Vagina (tissue), 2 donors: Measurements from ENCODE around the gene WNT5A. TPM values are rescaled to one million over a fixed set of nuclear protein-coding genes. Genes with fewer than 3 reads are reported as not detected.

Experiments
- DNase-seq, 2 donors: peaks; one replicate each; pipeline ENCODE4 v3.0.0-alpha.2; 2017; ENCODE audit errors: extremely low spot score in 2 of 2
- H3K27ac ChIP-seq: fragments of 200-600 bp; sonication (generic); one replicate; pipeline ENCODE4 v1.5.1; 2019
- H3K27me3 ChIP-seq: fragments of 200-600 bp; sonication (generic); one replicate; pipeline ENCODE4 v1.5.1; 2019
- H3K36me3 ChIP-seq, 2 donors: fragments of 200-600 bp; sonication (generic); one replicate each; pipeline ENCODE4 v1.5.1; 2017 to 2019
- H3K4me1 ChIP-seq: fragments of 200-600 bp; sonication (generic); one replicate; pipeline ENCODE4 v1.5.1; 2019
- H3K4me3 ChIP-seq, 2 donors: fragments of 200-600 bp; sonication (generic); 1 replicate in 1 of 2; 2 replicates in 1 of 2; pipeline ENCODE4 v1.5.1; 2016 to 2019
- H3K9me3 ChIP-seq: fragments of 200-600 bp; sonication (generic); one replicate; pipeline ENCODE4 v1.5.1; 2019
- CTCF ChIP-seq, 3 experiments: fragments of 450-650 bp in 2 of 3; fragments of 200-600 bp in 1 of 3; sonication (generic) in 1 of 3; IDR thresholded peaks; one replicate each; pipeline ENCODE4 v1.5.1; 2017 to 2019; ENCODE audit warnings: antibody characterized with exemption in 3 of 3, mild to moderate bottlenecking in 2 of 3, moderate library complexity in 2 of 3
- POLR2A ChIP-seq, 2 donors: fragments of 450-650 bp; IDR thresholded peaks; one replicate each; pipeline ENCODE4 v1.6.1; 2017; ENCODE audit warnings: antibody characterized with exemption in 2 of 2, mild to moderate bottlenecking in 2 of 2, moderate library complexity in 2 of 2
- POLR2AphosphoS5 ChIP-seq, 2 donors: sonication (generic); formaldehyde crosslinking; IDR thresholded peaks; one replicate each; pipeline ENCODE4 v1.9.0; 2017; ENCODE audit warnings: antibody characterized with exemption in 2 of 2, mild to moderate bottlenecking in 2 of 2, low read depth in 1 of 2; ENCODE audit not compliant: insufficient read depth in 1 of 2
- intact Hi-C: fragments of 100-400 bp; cut with DNase I; formaldehyde crosslinking; loops from one replicate; pipeline ENCODE4 v1.15.1; 2023
- total RNA-seq: library from RNA; depleted of rRNA; stranded (reverse); fragments of >200 nt; gene quantifications from one replicate; pipeline ENCODE4 v1.2.3, GENCODE V29; 2016

Gene WNT5A
- total RNA-seq, 1 donor from 2014 or later = 52.3 TPM

- Histone ChIP-seq H3K27me3 (no peaks in the 10 kb centered on the region), H3K27ac (no peak overlapping the region), H3K4me1 (peaks cover 13% of the 10 kb centered on the region), H3K4me3 (no peak overlapping the region), H3K9me3 (no peaks in the 10 kb centered on the region), H3K36me3 (no peaks in the 10 kb centered on the region)
- intact Hi-C loops = no loop called here
- DNase-seq = no peak
- TF ChIP-seq POLR2A (IDR thresholded peaks at IDR 0.05) = no peak
- no peak for TF ChIP-seq POLR2AphosphoS5 (IDR thresholded peaks at IDR 0.05; ENCODE audit: insufficient read depth in 1 of 2, low read depth in 1 of 2)
- no peak for TF ChIP-seq CTCF (IDR thresholded peaks at IDR 0.05)
Observed at GRCh38 chr3:55521738-55522421, 34.8 kb upstream of the WNT5A start.

DNA sequence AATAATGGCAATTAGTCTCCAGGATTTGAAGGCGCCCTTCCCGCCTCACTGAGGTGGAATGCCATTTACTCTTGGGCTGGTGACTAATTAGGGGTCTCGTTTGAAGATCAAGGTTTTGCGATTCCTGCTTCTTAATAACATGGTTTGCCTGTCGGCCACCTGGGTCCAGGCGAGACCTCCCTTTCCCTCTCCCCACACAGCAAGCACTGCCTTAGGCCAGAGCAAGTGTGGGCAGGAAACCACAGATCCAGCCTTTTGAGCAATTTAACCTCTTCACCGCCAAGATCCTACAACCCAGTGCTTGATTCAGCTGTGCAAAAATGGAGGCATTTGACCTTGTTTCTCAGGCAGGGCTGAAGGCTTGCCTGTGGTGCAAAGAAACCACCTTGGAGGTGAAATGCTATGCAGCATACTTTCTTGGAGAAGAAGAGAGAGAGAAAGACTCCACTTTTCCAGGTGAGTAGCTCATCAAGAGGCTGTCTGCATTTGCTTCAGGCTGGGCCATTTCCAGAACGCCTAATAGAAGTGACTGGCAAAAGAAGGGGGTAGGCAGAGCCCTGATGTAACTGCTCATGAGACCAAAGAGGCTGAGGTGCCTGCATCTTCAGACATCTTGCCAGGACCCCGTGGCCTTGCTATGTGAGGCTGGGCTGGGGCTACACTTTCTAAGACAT, 34.1 kb upstream of the WNT5A start:
- intact Hi-C loops = no loop called here
- no peak for TF ChIP-seq POLR2AphosphoS5 (IDR thresholded peaks at IDR 0.05; ENCODE audit: insufficient read depth in 1 of 2, low read depth in 1 of 2)
- TF ChIP-seq CTCF (IDR thresholded peaks at IDR 0.05) = no peak
- TF ChIP-seq POLR2A (IDR thresholded peaks at IDR 0.05) = no peak

DNA sequence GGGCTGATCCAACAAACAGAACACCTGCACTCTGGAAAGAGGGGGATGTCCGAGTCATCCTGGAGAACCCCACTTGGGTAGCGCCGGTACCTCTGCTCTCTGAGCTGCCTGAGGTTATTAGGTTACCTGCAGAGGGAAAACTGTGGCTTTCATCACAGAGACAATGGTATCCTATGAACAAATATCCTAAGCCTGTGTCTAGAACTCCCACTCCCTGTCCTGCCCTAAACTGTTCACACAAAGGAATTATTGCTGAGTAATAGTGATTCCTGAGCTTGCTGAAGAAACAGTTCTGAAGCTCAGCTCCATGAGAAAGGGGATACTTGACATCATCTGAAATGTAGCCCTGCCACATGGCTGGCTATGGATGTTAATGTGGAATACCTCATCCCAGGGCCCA, 31.9 kb upstream of the WNT5A start:
- no peak for DNase-seq
- TF ChIP-seq POLR2AphosphoS5 (IDR thresholded peaks at IDR 0.05; ENCODE audit: insufficient read depth in 1 of 2, low read depth in 1 of 2) (no peak), CTCF (IDR thresholded peaks at IDR 0.05) (no peak), POLR2A (IDR thresholded peaks at IDR 0.05) (no peak)
- intact Hi-C loops = no loop called here
- H3K9me3 ChIP-seq = no peaks in the 10 kb centered on the region
- no peak overlapping the region for H3K4me3 ChIP-seq
- no peaks in the 10 kb centered on the region for H3K27me3 ChIP-seq
- no peak overlapping the region for H3K27ac ChIP-seq
- peaks cover 13% of the 10 kb centered on the region for H3K4me1 ChIP-seq
- no peaks in the 10 kb centered on the region for H3K36me3 ChIP-seq

More for the DNA sequence above, 34.1 kb upstream of the WNT5A start:
- Histone ChIP-seq H3K4me3 (no peak overlapping the region), H3K36me3 (no peaks in the 10 kb centered on the region), H3K9me3 (no peaks in the 10 kb centered on the region), H3K27ac (no peak overlapping the region), H3K27me3 (no peaks in the 10 kb centered on the region), H3K4me1 (peaks cover 13% of the 10 kb centered on the region)
- DNase-seq = no peak

DNA sequence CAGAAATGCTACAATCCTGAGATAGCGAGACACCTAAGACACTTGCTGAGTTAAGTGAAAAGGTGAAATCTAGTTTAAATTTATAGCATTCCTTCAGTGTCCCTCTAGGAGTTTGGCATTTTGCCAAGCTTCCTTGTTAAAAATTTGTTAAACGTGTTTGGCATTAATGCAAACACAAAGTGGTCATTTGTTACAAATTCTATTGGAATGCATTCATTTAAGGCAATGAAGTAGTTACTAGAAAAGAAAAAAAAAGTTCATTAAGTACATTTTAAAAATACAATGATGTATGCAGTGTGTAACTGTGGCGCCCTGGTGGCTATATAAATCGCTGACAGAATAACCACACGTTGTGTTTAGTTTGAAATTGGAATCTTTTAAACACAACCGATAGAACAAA, 31.3 kb upstream of the WNT5A start:
- TF ChIP-seq CTCF (IDR thresholded peaks at IDR 0.05) = no peak
- Histone ChIP-seq H3K36me3 (no peaks in the 10 kb centered on the region), H3K4me3 (no peak overlapping the region), H3K4me1 (peaks cover 13% of the 10 kb centered on the region), H3K27me3 (no peaks in the 10 kb centered on the region), H3K27ac (no peak overlapping the region), H3K9me3 (no peaks in the 10 kb centered on the region)
- no peak for DNase-seq
- intact Hi-C loops = no loop called here

GRCh38 chr3:55516392-55517030, 29.4 kb upstream of the WNT5A start:
- Histone ChIP-seq H3K4me3 (no peak overlapping the region), H3K9me3 (no peaks in the 10 kb centered on the region), H3K36me3 (no peaks in the 10 kb centered on the region), H3K27ac (no peak overlapping the region), H3K4me1 (peaks cover 22% of the 10 kb centered on the region), H3K27me3 (no peaks in the 10 kb centered on the region)
- TF ChIP-seq POLR2A (IDR thresholded peaks at IDR 0.05) = no peak
- TF ChIP-seq CTCF (IDR thresholded peaks at IDR 0.05) = no peak
- TF ChIP-seq POLR2AphosphoS5 (IDR thresholded peaks at IDR 0.05; ENCODE audit: insufficient read depth in 1 of 2, low read depth in 1 of 2) = no peak
- DNase-seq = no peak
- intact Hi-C loops = no loop called here
